GM12801 (cell line): ENCODE results near the gene CD24.

Experiments
- TF ChIP-seq, protein P1 (sequence below): IDR thresholded peaks from one replicate; pipeline ENCODE4 v1.5.1; 2011; ENCODE audit warnings: control low read depth; ENCODE audit not compliant: insufficient read length; ENCODE audit errors: extremely low read depth

Gene CD24

DNA sequence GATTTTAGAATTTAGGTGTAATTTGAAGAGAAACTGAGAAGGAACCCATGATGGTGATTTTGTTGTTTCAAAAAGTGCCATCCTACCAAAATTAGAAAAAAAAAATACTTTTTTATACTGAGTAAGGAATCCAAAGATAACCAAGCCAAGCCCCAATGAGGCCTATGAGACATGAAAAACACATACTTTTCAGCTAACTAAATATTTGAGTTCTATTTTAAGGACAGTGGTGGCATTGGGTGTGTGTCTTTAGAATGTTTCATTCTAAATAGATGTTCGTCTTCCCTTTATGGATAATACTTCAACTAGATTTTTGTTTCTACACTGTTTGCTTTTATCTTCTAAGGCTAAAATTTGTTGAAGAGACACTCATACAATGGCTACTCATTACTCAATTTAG, 9.6 kb downstream of the CD24 start:
- TF ChIP-seq, protein P1, sequence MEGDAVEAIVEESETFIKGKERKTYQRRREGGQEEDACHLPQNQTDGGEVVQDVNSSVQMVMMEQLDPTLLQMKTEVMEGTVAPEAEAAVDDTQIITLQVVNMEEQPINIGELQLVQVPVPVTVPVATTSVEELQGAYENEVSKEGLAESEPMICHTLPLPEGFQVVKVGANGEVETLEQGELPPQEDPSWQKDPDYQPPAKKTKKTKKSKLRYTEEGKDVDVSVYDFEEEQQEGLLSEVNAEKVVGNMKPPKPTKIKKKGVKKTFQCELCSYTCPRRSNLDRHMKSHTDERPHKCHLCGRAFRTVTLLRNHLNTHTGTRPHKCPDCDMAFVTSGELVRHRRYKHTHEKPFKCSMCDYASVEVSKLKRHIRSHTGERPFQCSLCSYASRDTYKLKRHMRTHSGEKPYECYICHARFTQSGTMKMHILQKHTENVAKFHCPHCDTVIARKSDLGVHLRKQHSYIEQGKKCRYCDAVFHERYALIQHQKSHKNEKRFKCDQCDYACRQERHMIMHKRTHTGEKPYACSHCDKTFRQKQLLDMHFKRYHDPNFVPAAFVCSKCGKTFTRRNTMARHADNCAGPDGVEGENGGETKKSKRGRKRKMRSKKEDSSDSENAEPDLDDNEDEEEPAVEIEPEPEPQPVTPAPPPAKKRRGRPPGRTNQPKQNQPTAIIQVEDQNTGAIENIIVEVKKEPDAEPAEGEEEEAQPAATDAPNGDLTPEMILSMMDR, result no peak

DNA sequence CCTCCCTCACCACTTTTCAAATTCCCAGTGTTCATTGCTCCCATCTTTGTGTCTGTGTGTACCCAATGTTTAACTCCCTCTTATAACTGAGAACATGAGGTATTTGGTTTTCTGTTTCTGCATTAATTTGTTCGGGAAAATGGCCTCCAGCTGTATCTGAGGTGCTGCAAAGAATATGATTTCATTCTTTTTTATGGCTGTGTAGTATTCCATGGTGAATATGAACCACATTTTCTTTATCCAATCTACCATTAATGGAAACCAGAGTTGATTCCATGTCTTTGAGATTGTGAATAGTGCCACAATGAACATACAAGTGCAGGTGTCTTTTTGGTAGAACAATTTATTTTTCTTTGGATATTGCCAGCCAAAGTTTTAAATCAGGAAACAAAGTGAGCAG, 10.4 kb downstream of the CD24 start:
- TF ChIP-seq, protein P1, result no peak

DNA sequence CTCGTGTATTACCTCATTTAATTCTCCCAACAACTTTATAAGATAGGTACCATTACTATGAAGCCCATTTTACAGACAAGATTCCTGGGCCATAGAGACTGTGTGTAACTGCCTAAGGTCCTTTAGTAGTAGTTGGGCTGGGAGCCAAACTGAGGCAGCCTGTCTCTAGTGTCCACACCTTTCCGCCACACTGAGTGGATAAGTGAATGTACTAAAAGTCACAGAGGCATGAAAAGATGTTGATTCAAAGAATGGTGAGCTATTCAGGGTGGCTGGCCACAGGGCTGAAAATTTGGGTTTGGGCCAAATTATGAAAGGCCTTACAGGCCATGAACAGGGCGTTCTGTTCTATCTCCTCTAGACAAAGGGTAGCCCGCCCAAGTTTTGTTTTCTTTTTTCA, 11.0 kb downstream of the CD24 start:
- TF ChIP-seq, protein P1, result no peak

DNA sequence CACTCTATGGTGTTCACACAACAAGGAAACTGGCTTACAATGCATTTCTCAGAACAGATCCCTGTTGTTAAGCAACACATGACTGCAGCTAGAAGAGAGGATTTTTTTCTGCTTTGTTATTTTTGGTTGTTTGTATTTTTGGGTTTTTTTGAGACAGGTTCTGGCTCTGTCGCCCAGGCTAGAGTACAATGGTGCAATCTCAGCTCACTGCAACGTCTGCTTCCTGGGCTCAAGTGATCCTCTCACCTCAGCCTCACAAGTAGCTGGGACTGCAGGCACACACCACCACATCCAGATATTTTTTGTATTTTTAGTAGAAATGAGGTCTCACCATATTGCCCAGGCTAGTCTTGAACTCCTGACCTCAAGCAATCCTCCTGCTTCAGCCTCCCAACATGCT, 12.7 kb downstream of the CD24 start:
- TF ChIP-seq, protein P1, result no peak

DNA sequence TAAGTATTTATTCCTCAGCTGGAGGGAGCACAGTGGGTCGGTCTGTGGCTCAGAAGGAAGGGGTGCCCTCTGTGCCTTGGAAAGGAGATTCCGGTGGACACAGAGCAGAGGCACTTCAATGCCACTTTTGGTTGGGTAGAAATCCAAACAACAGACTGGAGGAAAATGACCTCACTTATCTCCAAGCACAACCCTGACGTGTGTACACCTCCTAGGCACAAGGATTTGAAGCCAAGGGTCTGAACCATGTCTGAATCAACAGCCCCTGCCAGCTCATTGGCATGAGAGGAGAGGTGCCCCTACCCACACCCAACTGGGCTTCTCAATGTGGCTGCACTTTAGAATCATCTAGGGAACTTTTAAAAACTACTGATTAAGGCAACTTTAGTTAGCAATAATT, 13.4 kb downstream of the CD24 start:
- TF ChIP-seq, protein P1, result no peak

DNA sequence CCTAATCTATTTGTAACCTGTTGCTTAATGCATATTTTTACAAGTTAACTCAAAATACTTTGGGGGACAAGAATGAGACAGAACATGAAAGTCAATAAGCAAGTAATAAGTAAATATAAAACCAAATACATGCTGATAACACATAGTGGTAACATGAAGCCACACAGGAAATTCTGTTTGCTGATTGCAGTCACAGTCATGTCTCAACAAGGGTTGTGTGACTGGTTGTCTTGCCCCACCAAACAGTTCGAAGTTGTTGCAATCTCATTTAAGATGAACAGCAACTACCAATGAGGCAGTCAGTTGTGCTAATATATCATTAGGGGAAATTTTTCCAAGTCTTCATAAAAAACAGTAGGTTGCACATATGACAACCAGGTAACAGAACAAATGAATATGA, 14.5 kb downstream of the CD24 start:
- TF ChIP-seq, protein P1, result no peak

DNA sequence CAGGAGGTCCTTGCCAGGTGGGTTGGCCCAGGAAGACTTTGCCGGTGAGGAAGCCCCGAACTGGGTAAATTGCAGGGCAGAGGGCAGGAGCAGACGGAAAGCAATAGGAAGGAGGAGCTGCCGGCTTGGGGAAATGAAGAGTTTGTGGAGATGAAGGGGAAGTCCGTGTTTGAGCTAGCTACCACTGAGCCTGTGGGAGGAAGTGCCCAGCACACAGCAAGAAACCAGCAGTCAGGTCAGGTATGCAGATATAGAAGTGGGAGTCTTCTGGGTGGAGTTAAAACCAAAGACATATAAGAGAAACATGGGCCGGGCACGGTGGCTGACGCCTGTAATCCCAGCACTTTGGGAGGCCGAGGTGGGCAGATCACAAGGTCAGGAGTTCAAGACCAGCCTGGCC, 34.7 kb downstream of the CD24 start:
- TF ChIP-seq, protein P1, result no peak

DNA sequence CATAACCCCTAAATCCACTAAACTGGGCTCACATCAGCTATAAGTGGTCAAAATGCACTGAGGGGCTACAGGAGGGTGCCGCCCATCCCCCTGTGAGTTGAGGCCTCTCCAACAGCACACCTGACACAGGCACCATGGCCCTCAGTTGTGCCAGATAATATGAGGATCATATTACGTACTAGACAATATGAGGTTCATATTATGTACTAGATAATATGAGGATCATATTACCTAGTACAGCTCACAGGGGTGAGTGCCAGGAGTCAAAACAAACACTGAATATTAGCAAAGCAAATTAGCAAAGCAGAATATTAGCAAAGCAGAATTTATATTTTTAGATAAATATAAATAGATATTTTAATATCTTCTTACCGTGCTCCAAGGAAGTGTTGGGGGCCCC, 35.3 kb downstream of the CD24 start:
- TF ChIP-seq, protein P1, result no peak
